Activated T-helper 17 cell treated with anti-CD3 and anti-CD28 coated beads, Interleukin-2, amount 50 U/mL, for 72 hours (primary cell): ENCODE measurements around the gene ABI3BP. TPM values are rescaled to one million over a fixed set of nuclear protein-coding genes. Genes with fewer than 3 reads are reported as not detected.
"Not testable (repeated sequence)": the region's sequence is repeated elsewhere in the genome, so short reads cannot be mapped to it uniquely, and the experiment has no call there.

Source experiments
- ATAC-seq: fragments of 150-1000 bp; cut with Tn5 transposase; replicated peaks from 2 replicates; pipeline ENCODE4 v1.10.0; 2021; ENCODE audit warnings: mild to moderate bottlenecking, moderate library complexity
- H3K27ac Mint-ChIP-seq: one replicate; pipeline ENCODE4 v1.8.0; 2022; ENCODE audit warnings: mixed read lengths
- H3K27me3 Mint-ChIP-seq: one replicate; pipeline ENCODE4 v1.8.0; 2022; ENCODE audit warnings: mixed read lengths
- H3K36me3 Mint-ChIP-seq: one replicate; pipeline ENCODE4 v1.8.0; 2022; ENCODE audit warnings: low read depth, mild to moderate bottlenecking, mixed read lengths
- H3K4me1 Mint-ChIP-seq: one replicate; pipeline ENCODE4 v1.8.0; 2022; ENCODE audit warnings: mixed read lengths
- H3K4me3 Mint-ChIP-seq: one replicate; pipeline ENCODE4 v1.8.0; 2022; ENCODE audit warnings: mild to moderate bottlenecking, mixed read lengths
- H3K9me3 Mint-ChIP-seq: one replicate; pipeline ENCODE4 v1.8.0; 2022; ENCODE audit warnings: mixed read lengths
- total RNA-seq, 2 donors: library from RNA; stranded (reverse); gene quantifications; one replicate each; pipeline ENCODE4 v1.2.3, GENCODE V29; 2022

The ABI3BP gene
- under 1 TPM in 1 of 2 donors, not detected in 1; 0.32 TPM for total RNA-seq

GRCh38 chr3:100993309-100993708, at the start of gene ABI3BP:
TSS of gene ABI3BP (minus strand) at chr3:100993421. CDS start at chr3:100993384, 37 bp downstream.
- Mint-ChIP-seq H3K9me3 (no peaks in the 10 kb centered on the region), H3K4me1 (no peaks in the 10 kb centered on the region)
- ATAC-seq = peak; percentile 29

GRCh38 chr3:101039285-101039684, 46.1 kb upstream of the ABI3BP start:
- Mint-ChIP-seq H3K36me3 (no peaks in the 10 kb centered on the region), H3K4me1 (no peaks in the 10 kb centered on the region), H3K4me3 (no peak overlapping the region), H3K27me3 (peaks cover 12% of the 10 kb centered on the region), H3K9me3 (no peaks in the 10 kb centered on the region), H3K27ac (no peak overlapping the region)
- no peak for ATAC-seq

More at GRCh38 chr3:100993309-100993708, at the start of gene ABI3BP:
- Mint-ChIP-seq H3K27me3 (peaks cover 3% of the 10 kb centered on the region), H3K36me3 (no peaks in the 10 kb centered on the region), H3K27ac (no peak within 1 kb of the TSS), H3K4me3 (no peak within 1 kb of the TSS)

DNA sequence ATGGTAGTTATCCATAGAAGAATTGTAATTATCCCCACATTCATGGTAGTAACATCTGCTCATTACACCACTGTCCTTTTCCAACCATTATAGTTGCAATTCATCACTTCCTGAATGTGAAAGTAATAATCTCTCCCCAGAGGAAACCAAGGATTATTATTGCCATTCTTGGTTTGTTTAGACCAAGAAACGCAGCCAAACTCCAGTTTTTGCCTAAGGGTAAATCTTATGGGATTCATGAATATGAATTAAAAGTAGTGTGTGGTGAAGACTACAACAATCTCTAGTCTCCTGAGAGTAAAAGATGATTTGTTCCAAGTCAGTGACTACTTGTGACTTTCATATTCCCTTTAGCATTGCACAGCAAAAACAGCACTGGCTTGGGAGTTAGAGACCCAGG, 45.7 kb upstream of the ABI3BP start:
- no peak overlapping the region for H3K4me3 Mint-ChIP-seq
- H3K9me3 Mint-ChIP-seq = no peaks in the 10 kb centered on the region
- no peak for ATAC-seq

DNA sequence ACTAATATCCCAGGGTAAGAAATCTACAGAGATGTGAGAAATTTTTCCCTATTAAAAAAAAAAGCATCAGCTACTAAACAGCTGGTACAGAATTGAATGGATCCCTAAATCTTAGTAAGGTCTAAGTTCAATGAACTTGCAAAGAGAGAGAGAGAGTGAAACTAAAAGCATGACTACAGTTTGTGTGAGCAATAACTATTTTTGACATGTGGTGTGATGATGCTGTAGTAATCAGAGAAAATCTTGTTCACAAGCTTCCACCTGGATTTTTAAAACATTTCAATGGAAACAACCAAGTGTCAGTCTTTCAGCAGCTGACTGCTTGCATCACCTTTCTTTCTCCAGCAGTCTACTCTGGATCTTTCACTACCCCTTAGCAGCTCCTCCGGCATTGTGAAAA, 45.2 kb upstream of the ABI3BP start:
- no peak overlapping the region for H3K27ac Mint-ChIP-seq
- H3K9me3 Mint-ChIP-seq = no peaks in the 10 kb centered on the region
- H3K4me1 Mint-ChIP-seq = no peaks in the 10 kb centered on the region
- no peaks in the 10 kb centered on the region for H3K36me3 Mint-ChIP-seq
- ATAC-seq = no peak
- peaks cover 15% of the 10 kb centered on the region for H3K27me3 Mint-ChIP-seq
- no peak overlapping the region for H3K4me3 Mint-ChIP-seq

More for the DNA sequence above, 45.7 kb upstream of the ABI3BP start:
- Mint-ChIP-seq H3K27ac (no peak overlapping the region), H3K27me3 (peaks cover 15% of the 10 kb centered on the region), H3K4me1 (no peaks in the 10 kb centered on the region), H3K36me3 (no peaks in the 10 kb centered on the region)

GRCh38 chr3:101037613-101038012, 44.4 kb upstream of the ABI3BP start:
- Mint-ChIP-seq H3K4me3 (no peak overlapping the region), H3K27me3 (peaks cover 15% of the 10 kb centered on the region), H3K36me3 (no peaks in the 10 kb centered on the region), H3K9me3 (no peaks in the 10 kb centered on the region), H3K4me1 (no peaks in the 10 kb centered on the region), H3K27ac (no peak overlapping the region)
- no peak for ATAC-seq

DNA sequence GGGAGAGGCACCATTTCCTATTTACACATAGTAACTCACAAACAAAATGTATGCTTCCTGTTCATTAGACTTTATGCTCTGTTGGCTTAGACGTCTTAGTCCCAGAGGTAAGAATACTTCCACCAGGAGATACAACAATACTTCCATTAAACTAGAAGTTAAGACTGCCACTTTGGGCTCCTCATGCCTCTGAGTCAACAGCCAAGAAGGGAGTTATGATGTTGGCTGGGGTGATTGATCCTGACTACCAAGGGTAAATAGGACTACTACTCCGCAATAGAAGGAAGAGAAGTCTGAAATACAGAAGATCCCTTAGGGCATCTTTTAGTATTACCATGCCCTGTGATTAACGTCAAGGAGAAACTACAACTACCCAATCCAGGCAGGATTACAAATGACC, 43.5 kb upstream of the ABI3BP start:
- H3K4me3 Mint-ChIP-seq = no peak overlapping the region
- H3K27me3 Mint-ChIP-seq = peaks cover 11% of the 10 kb centered on the region
- H3K9me3 Mint-ChIP-seq = no peaks in the 10 kb centered on the region
- H3K27ac Mint-ChIP-seq = no peak overlapping the region
- no peaks in the 10 kb centered on the region for H3K4me1 Mint-ChIP-seq
- no peak for ATAC-seq
- H3K36me3 Mint-ChIP-seq = no peaks in the 10 kb centered on the region

DNA sequence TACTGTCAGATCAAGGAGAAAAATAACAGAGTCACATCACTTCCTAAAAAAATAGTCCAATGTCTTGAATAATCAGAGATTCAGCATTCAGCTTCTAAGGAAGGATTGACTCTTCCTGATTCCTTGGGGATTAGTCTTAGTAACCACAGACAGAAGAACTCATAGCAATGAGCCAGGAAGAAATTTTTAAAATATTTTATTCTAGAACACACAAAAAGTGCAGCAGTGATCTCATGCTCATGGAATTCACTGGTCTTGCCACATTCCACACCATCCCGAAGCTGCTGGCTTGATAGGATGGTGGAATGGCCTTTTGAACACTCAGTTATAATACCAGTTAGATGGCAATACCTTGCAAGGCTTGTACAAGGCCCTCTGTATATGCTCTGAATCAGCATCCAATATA, 43.0 kb upstream of the ABI3BP start:
- Mint-ChIP-seq H3K27ac (no peak overlapping the region), H3K4me1 (no peaks in the 10 kb centered on the region), H3K4me3 (no peak overlapping the region), H3K9me3 (no peaks in the 10 kb centered on the region), H3K36me3 (no peaks in the 10 kb centered on the region), H3K27me3 (peaks cover 11% of the 10 kb centered on the region)
- ATAC-seq = no peak

- peaks cover 7% of the 10 kb centered on the region for H3K9me3 Mint-ChIP-seq
- no peaks in the 10 kb centered on the region for H3K36me3 Mint-ChIP-seq
- no peak overlapping the region for H3K27ac Mint-ChIP-seq
- peaks cover 23% of the 10 kb centered on the region for H3K27me3 Mint-ChIP-seq
- H3K4me1 Mint-ChIP-seq = no peaks in the 10 kb centered on the region
- H3K4me3 Mint-ChIP-seq = no peak overlapping the region
- no peak for ATAC-seq
Observed at GRCh38 chr3:101027286-101027685, 34.1 kb upstream of the ABI3BP start.

DNA sequence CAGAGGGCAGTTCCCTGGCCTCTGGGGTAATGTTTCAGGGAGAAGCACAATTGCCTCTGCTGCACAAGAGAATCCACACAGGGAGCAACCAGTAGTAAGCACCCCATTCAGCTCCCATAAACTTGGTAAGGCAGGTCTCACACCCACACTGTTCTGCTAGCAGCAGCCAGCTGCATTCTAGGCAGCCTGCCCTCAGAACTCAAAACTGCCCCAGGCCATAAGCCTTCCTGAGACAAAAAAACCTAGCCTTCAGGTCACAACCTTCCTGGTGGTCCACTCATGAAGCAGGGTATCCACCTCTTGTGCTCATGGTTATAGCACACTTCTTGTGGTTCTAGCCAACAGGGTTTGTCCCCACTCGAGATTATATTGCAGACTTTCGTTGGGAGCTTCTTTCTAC, 33.7 kb upstream of the ABI3BP start:
- H3K4me1 Mint-ChIP-seq = no peaks in the 10 kb centered on the region
- ATAC-seq = no peak
- H3K27ac Mint-ChIP-seq = no peak overlapping the region
- H3K9me3 Mint-ChIP-seq = peaks cover 7% of the 10 kb centered on the region
- H3K4me3 Mint-ChIP-seq = no peak overlapping the region
- no peaks in the 10 kb centered on the region for H3K36me3 Mint-ChIP-seq
- H3K27me3 Mint-ChIP-seq = peaks cover 23% of the 10 kb centered on the region

GRCh38 chr3:101026244-101026643, 33.0 kb upstream of the ABI3BP start:
- H3K27ac Mint-ChIP-seq = no peak overlapping the region
- H3K4me1 Mint-ChIP-seq = no peaks in the 10 kb centered on the region
- H3K36me3 Mint-ChIP-seq = no peaks in the 10 kb centered on the region
- H3K4me3 Mint-ChIP-seq = no peak overlapping the region
- peaks cover 23% of the 10 kb centered on the region for H3K27me3 Mint-ChIP-seq
- no peak for ATAC-seq
- peaks cover 7% of the 10 kb centered on the region for H3K9me3 Mint-ChIP-seq

DNA sequence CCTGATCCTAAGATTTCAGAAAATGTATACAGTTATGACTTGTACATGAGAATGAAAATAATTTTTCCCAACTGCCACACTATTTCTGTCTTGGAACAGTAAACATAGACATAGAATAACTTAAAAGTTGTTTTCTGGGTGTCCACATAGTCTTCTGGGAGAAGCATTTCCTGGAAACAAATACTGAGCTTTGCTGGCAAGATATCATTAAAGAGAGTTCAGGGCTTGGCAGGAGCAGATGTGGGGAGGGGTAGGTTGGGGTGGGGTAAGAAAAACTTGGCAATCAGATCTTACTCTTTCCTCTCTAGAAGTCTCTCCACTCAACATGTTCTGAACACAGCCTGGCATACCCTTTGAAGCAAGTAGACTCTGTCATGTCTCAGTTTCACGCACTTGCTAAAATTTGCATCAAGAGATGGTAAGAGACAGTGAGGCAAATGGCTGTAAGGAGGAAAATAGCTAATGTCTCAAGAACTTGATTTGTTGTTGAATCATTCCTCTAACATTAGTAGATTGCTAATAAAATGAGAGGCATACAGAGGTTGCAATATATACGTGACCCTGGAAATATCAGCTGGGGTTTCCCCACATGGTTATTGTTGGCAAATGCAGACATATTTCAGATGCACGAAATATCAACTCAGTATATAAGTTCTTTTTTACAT, 27.3 kb upstream of the ABI3BP start:
- peaks cover 7% of the 10 kb centered on the region for H3K9me3 Mint-ChIP-seq
- H3K27ac Mint-ChIP-seq = no peak overlapping the region
- no peaks in the 10 kb centered on the region for H3K4me1 Mint-ChIP-seq

DNA sequence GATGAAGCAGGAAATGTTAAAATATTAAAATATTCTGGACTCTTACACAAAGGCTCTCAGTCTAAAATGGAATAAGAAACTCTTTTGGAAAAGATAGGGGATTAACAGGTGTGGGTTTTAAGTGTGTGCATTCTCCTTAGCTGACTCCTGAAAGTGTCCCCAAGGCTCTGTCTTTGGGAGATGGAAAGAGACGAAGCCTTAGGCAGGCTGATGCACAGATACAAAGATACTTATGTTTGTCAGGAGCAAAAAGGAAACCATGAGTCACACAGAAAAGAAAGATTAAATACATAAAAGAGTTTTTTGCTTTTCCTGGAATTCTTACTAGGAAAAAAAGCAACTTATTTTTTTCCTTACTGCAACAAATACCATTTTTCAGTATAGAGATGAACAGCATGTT, 23.8 kb upstream of the ABI3BP start:
- no peak overlapping the region for H3K4me3 Mint-ChIP-seq
- ATAC-seq = no peak
- H3K4me1 Mint-ChIP-seq = no peaks in the 10 kb centered on the region
- H3K27me3 Mint-ChIP-seq = peaks cover 8% of the 10 kb centered on the region
- H3K36me3 Mint-ChIP-seq = no peaks in the 10 kb centered on the region
- no peak overlapping the region for H3K27ac Mint-ChIP-seq
- peaks cover under 1% of the 10 kb centered on the region for H3K9me3 Mint-ChIP-seq

More for the DNA sequence above, 27.3 kb upstream of the ABI3BP start:
- Mint-ChIP-seq H3K4me3 (no peak overlapping the region), H3K36me3 (no peaks in the 10 kb centered on the region), H3K27me3 (peaks cover 17% of the 10 kb centered on the region)
- ATAC-seq = no peak

GRCh38 chr3:101012312-101012711, 19.1 kb upstream of the ABI3BP start:
- H3K27me3 Mint-ChIP-seq = peaks cover 28% of the 10 kb centered on the region
- not testable (repeated sequence) for H3K4me3 Mint-ChIP-seq, H3K27ac Mint-ChIP-seq, ATAC-seq, H3K9me3 Mint-ChIP-seq, H3K4me1 Mint-ChIP-seq, H3K36me3 Mint-ChIP-seq

- peaks cover 13% of the 10 kb centered on the region for H3K9me3 Mint-ChIP-seq
- no peak for ATAC-seq
Observed at GRCh38 chr3:101011136-101011535, 17.9 kb upstream of the ABI3BP start.

GRCh38 chr3:101010296-101010695, 17.1 kb upstream of the ABI3BP start:
- Mint-ChIP-seq H3K36me3 (no peaks in the 10 kb centered on the region), H3K4me1 (no peaks in the 10 kb centered on the region), H3K9me3 (peaks cover 14% of the 10 kb centered on the region), H3K27me3 (peaks cover 34% of the 10 kb centered on the region), H3K27ac (no peak overlapping the region), H3K4me3 (no peak overlapping the region)
- no peak for ATAC-seq

More at GRCh38 chr3:101011136-101011535, 17.9 kb upstream of the ABI3BP start:
- no peaks in the 10 kb centered on the region for H3K36me3 Mint-ChIP-seq
- H3K4me1 Mint-ChIP-seq = no peaks in the 10 kb centered on the region
- H3K4me3 Mint-ChIP-seq = no peak overlapping the region
- H3K27ac Mint-ChIP-seq = no peak overlapping the region
- H3K27me3 Mint-ChIP-seq = peaks cover 32% of the 10 kb centered on the region
